Activated CD4-positive, CD25-positive, alpha-beta regulatory T cell (primary cell): ENCODE results near the gene FAU.

Experiments used
- DNase-seq, 4 experiments: peaks; one replicate each; lab custom pipeline; 2025; lab: John Stamatoyannopoulos, UW

Gene FAU

DNA sequence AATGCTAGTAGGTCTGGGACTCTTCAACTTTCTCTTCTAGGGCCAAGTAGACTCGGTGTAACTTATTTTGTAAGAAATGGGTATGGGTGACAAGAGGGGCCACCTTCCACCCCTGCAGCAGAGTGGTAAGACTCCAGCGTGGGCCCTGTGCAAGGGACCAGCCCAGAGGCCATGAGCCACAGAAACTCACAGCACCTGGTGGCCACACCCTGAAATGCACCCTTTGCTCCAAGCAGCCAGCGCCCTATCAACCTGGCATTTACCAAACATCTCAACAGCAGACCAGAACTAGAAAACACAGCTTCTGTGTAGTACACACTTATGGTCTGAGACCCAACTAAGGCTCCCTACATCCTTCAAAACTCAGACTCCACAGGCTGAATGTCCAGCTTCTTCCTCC is 43.8 kb downstream of the FAU start:
- peak; percentile 36 to 66 (median 58) for DNase-seq

DNA sequence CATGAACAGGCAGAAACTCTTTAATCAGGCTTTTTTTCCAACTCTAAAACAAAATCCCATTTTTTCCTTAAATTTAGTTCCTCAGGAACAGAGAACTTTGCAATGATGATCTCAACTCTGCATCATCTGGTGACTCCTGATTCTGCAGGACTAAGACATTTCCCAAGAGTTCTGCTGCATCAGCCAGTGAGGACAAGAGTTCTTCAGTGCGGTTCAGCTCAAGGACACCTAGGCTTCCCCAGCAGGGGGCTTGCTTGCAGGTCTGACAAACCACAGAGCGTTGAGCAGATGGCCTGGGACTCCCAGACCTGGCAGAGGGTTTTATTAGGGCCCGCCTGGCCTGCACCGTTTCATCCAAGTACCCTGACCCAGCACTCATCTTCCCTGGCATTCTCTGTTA is 44.5 kb downstream of the FAU start:
- no peak for DNase-seq

DNA sequence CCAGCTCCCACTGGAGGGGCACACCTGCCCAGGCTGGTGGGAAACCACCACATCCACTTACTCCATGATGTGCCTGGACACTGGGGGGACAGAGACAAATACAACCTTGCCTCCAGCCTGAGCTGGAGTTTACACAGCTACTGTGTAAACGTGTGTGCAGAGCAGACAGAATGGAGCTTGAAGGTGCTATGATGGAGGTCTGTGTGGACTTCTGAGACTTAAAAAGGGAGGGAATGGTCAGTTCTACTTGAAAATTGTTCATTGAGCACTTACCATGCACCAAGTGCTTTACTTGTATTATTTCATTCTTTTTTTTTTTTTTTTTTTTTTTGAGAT is 49.3 kb downstream of the FAU start:
- DNase-seq = no peak

DNA sequence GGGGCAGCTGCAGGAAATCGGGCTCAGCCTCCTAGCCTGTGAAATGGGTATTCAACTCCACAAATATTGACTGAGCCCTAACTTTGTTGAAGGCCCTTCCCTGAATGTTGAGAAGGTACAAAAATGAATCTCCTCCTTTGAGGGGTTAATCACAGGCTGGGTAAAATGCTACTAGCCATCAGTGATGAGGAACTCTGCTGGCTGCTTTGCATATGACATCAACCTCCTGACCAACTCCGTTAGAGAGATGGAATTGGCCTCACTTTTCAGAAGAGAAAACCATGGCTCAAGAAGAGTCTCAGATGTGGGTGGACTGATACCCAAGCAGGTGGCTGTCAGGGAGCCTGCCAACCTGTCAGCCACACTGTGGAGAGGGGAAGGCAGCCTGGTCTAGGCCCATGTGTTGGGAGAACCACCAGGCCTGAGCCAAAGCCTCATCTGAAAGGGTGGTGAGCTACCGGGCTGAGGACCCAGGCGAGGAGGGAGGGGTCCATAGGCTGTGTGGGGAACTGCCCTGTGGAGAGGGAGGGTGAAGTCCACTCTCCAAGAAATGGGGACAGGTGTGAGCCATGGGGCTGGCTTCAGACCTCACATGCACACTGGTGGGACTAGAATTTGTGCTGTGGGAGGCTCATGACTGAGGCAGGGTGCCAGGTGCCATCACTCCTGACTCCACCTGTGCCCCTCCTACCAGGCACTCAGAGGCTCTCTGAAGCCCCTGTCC is 49.9 kb downstream of the FAU start:
- no peak for DNase-seq
